ENCODE data around the gene ZCCHC17.

The ZCCHC17 gene

DNA sequence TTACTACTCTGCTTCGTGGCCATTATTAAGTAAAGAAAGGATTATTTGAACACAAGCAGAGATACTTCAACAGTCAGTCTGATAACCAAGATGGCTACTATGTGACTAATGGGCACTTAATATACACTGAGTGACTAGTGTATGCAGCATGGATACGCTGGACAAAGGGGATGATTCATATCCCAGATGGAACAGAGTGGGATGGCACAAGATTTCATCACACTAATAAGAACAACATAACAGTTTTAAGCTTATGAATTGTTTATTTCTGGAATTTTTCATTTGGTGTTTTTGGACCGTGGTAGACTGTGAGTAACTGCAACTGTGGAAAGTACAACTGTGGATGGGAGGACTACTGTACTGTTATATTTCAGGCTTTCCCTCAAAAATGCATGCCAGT, 9.4 kb downstream of the ZCCHC17 start:
- DNase-seq (ENCODE audit: low read depth), result peak; percentile 95

DNA sequence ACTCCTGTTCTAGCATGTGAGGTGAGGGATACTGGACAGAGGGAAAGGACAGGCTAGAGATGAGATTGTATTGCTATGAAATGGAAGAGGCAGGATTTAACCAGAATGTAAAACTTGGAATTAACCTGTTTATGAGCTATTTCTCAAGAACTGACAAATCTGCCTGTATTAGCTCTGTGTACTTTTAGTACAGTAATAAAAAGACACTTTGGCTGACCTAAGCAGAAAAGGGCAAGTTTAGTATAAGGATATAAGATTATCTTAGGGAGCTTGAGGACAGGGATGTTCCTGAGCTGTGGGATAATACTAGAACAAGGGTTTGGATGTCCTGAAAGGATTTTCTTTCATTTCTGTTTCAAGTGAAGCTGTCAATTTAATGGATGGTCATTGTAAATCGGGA, 11.2 kb downstream of the ZCCHC17 start:
- no peak for DNase-seq (ENCODE audit: low read depth)

DNA sequence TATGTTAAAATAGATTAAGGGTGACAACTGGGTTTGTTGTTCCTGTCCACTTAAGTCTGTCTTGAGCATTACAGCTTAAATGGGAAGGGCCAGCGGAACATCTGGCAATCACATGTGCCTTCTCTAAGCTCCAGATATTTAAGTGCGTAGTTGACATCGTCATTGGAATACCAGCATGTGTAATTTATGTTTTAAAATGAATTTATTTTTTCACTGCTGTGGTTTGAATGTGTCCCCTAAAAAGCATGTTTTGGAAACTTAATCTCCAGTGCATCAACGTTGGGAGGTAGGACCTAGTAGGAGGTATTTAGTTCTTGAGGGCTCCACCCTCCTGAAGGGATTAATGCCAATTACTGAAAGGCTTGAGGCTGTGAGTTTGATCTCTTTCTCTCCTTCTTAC, 13.4 kb downstream of the ZCCHC17 start:
- no peak for DNase-seq (ENCODE audit: low read depth)

DNA sequence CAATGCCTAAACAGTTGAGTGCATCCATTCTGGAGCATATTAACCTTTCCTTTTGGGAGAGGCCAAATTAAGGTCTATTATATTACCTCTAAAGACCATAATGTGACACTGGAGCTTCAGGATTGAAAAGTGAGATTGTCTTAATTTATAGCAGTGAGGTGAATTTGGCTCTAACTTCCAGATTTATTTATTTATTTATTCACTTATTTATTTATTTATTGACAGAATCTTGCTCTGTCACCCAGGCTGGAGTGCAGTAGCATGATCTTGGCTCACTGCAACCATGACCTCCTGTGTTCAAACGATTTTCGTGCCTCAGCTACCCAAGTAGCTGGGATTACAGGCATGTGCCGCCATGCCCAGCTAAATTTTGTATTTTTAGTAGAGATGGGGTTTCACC, 19.1 kb downstream of the ZCCHC17 start:
- no peak for DNase-seq (ENCODE audit: low read depth)

DNA sequence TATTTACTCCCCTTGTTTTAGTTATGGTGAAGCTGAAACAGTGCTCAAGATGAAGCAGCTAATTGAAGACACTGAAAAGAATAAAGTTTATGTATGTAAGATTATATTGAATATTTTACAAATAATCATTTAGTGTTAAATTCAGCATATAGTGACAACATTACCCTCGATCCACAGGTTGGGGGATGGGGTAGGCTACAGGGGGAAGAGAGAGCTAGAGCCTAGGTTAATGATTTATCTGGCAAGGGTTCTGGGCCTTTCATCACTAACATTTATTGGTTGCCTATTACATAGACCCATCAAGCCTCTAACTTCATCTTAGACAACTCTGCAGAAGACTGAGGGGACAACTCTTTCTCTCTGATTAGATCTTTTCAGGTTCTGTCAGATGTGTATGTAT, 21.3 kb downstream of the ZCCHC17 start:
- no peak for DNase-seq (ENCODE audit: low read depth)

DNA sequence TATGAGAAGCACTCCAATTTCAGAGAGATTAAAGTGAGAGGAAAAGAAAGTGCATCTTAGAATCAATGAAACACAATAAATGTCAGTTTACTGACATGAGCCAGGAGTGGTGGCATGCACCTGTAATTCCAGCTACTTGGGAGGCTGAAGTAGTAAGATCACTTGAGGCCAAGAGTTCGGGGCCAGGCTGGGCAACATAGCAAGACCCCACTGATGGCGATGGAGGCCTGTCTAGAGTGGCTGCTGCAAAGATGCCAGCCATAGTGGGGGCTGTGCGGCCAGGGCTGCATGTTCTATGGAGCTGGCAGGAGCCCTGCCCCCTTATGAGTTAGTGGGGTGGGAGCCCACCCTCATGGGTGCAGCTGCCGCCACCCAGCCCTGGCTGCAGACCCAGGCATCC, 27.3 kb downstream of the ZCCHC17 start:
- no peak for DNase-seq (ENCODE audit: low read depth)

DNA sequence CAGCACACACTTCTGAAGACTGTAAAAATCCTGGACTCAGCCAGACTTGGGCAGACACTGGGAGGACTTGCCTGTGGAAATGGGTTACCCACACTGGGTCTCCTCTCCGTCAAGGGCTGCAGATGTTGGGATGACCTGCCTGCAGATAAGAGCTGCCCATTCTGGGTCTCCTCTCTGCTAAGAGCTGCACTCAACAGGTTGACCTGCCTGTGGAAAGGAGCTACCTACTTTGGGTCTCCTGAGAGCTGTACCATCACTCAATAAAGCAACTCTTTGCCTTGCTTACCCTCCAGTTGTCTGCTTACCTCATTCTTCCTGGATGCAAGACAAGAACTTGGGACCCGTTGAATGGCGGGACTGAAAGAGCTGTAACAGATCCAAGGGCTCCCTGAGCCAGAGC, 28.2 kb downstream of the ZCCHC17 start:
- no peak for DNase-seq (ENCODE audit: low read depth)

DNA sequence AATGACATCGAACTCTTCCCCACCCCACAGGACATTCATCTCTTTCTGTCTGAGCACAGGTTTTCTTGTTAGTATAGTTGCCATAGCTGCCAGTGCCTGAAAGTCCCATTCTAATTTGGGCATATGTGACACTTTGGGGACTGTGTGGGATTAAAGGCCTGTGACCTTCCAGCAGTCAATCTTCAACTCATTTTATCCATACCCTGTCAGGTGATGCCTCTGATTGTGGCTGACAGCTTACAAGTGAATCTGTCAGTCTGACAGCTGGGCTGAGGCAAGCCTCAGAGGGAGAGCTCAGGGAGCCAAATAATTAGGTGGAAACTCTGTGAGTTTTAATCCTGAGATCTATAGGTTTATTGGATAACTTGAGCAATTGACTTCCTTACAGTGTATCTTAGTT, 29.6 kb downstream of the ZCCHC17 start:
- no peak for DNase-seq (ENCODE audit: low read depth)

DNA sequence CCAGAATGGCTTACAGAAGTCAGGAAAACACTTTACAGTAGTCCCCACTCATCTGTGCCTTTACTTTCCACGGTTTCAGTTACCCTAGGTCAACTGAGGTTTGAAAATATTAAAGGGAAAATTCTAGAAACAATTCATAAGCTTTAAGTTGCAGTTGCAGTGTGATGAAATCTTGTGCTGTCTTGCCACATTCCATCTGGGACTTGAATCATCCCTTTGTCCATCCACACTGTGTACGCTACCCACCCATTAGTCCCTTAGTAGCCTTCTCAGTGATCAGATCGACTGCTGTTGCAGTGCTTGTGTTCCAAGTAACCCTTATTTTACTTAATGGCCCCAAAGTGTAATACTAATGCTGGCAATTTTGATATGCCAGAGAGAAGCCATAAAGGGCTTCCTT, 30.5 kb downstream of the ZCCHC17 start:
- no peak for DNase-seq (ENCODE audit: low read depth)

DNA sequence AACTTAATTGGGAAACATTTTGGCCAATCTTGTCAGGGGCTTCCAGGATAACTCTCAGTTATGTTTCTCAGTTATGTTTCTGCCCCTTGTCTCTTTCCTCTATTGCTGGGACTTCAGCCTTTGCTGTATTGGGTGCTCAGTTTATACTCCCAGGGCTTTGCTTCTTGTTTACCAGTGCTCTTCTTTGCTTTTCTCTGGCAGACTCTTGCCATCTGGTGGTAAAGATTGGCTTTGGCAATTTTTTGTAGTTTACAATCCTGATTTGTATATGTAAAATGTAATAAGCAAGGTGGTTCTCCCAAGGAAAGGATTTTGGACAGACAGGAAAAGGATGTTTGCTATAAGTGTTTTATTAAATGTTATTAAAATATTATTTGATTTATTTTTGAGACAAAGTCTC, 38.2 kb downstream of the ZCCHC17 start:
- peak; percentile 54 for DNase-seq (ENCODE audit: low read depth)

DNA sequence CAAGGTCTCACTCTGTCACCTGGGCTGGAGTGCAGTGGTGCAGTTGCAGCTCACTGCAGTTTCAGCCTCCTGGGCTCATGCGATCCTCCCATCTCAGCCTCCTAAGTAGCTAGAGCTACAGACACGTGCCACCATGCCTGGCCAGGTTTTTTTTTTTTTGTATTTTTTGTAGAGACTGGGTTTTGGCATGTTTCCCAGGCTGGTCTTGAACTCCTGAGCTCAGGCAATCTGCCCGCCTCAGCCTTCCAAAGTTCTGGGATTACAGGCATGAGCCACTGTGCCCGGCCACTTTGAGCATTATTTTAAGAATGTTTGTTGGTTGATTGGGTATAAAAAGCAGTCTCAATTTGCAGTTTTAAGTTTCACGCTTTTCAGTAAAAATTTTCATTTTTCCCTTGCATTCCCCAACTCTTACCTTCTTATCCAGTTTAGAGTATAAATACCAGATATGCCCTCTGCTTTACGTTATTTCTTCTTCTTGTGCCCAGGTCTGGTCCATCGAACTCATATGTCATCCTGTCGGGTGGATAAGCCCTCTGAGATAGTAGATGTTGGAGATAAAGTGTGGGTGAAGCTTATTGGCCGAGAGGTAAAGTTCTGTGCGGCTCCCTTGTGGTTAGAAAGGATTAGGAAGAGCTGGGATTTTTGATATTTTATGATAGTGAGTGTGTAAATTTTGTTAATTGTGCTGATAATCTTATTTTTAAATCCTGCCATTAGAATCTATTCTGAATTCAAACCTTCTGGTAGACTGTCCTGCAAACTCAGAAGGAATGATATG, 40.0 kb downstream of the ZCCHC17 start:
- DNase-seq (ENCODE audit: low read depth), result no peak

DNA sequence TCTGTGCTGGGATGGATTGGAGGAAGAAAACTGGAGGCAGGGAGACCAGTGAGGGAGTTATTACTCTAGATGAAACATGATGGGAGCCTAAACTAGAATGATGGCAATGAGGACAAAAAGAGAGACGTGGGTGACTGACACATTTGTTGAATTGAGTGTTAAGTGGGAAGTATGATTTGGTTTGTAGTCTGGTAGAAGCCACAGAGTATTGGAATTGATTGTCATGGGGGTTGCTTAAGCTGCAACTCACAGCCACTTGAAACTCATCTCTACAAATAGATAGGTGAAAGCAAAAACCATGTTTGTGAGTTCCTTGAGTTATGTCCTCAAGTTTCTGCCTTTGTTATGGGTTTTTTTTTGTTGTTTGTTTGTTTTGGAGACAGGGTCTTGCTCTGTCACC, 47.7 kb downstream of the ZCCHC17 start:
- DNase-seq (ENCODE audit: low read depth), result no peak

DNA sequence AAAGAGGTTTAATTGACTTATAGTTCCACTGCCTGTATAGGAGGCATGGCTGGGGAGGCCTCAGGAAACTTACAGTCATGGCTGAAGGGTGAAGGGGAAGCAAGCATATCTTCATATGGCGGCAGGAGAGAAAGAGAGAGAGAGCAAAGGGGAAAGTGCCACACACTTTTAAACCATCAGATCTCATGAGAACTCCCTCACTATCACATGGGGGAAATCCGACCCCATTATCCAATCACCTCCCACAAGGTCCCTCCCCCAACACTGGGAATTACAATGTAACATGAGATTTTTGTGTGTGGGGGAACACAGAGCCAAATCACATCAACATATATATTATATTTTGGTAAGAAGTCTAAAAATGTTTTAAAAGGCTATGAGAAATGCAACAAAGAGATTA, 48.8 kb downstream of the ZCCHC17 start:
- DNase-seq (ENCODE audit: low read depth), result no peak

DNA sequence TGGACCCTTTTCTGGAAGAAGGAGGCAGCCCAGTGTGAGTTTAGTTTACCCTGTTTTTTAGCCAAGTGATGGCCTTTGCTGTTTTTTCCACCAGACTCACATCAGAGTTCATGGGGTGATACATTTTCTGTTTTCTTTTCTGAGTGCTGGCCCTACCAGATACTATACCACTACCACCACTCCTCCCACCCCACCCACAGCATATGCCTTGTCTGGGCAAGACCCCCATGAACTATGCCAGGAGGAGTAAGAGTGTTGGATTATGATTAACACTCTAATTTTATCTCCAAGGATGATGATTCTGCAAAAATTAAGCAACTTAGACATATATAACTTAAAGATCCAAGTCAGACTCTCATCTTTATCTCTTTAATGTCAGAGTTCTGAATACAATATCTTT, 50.0 kb downstream of the ZCCHC17 start:
- DNase-seq (ENCODE audit: low read depth), result no peak

DNA sequence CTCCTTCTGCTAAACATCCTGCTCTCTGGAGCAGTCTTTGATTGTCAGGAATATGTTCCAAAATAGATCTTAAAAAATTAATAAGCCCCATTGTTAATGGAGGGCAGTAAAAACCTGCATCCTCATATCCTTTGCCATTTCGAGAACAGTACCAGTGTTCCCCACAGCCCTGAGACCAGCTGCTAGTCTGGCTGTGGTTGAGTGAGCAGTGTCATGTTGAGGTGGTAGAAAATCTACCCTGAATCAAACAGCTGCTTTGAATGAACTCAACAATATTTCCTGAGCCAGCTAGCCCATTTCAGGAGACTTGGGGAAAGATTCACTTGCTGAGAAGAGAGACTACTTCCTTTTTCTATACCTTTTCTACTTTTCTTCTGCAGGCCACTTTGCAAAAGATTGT, 51.6 kb downstream of the ZCCHC17 start:
- no peak for DNase-seq (ENCODE audit: low read depth)

DNA sequence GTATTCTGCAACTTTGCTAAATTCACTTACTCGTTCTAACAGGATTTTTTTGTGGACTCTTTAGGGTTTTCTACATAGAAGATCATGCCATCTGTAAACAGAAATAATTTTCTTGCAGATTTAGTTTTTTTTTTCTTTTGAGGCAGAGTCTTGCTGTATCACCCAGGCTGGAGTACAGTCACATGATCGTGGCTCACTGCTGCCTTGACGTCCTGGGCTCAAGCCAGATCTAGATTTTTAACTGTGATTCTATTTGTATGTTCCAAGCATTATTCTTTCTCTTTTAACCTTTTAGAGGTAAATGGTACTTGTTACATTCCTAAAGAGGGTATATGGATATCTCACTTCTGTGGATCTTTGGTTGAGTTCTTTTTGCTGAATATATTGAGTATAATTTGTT, 57.5 kb downstream of the ZCCHC17 start:
- DNase-seq (ENCODE audit: low read depth), result no peak

DNA sequence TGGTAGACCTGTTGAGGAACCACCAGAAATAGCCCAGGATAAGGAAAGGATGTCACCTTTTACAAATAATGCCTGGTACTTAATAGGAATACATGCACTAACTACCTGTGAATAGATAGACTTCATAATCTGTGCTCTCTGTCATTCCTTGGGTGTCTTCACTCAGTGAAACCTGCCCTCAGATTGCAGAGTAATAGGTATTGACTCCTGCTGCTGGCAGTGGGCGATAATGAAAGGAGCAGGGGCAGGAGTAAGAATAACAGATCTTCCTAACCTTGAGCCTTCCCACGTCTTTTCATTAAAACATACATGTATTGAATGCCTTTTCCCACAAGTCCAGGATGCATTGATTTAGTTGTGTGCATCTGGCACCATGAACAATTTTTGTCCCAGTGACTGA, 59.6 kb downstream of the ZCCHC17 start:
- DNase-seq (ENCODE audit: low read depth), result no peak

DNA sequence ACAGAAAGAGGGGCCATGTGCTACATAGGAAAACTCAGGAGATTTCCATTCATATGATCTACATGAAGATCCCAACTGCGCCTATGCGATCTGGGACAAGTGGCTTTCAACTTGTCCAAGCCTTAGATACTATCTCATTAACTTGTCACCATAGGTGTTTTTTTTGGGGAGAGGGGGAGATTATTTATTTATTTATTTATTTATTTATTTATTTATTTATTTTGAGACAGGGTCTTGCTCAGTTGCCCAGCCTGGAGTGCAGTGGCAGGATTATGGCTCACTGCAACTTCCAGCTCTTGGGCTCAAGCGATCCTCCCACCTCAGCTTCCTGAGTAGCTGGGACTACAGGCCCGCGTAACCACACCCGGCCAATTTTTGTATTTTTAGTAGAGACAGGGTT, 64.8 kb downstream of the ZCCHC17 start:
- no peak for DNase-seq (ENCODE audit: low read depth)

DNA sequence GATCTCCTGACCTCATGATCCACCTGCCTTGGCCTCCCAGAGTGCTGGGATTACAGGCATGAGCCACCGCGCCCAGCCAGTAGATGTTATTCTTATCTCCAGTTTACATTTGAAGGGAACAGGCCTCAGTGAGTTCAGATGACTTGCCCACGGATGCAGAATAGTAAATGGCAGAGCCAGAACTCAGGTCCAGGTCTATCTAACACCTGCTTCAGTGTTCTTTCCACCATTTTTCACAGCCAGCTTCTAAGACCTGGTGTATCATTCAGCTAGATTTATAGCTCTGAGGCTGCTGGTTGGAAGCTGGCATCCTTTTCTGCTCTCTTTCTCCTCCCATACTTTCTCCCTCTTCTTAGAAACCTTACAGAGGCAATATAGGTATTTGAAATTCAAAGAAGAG, 65.2 kb downstream of the ZCCHC17 start:
- DNase-seq (ENCODE audit: low read depth), result no peak

DNA sequence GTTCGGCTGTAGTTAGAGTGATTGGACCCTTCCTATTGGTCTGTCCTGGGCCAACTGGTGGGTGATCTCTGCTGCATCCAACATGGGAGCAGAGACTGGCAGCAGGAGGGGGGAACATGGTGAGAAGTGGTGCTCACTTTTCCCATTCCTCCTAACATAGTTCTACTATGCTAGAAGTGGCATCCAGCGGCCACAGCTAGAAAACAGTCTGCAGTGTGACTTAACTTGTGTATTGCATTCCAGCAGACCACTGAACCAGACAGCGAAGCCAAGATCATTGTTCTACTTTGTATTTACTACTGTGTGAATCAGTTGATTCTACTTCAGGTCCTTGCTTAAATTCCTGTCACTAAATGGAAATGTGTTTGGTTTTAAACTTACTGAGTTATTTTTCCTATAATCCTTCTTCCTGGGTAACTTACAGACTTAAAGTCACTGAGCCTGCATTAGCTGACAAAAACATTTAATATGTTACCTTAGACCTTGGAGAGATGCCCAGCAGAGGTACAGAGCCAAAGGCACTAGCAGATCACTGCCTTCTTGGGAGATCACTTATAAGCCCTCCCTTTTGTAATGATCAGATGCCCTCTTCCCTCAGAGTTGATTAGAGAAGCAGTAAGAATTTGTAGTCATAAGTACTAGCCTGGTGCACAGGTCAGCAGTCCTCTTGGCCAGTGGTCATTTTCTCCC, 67.9 kb downstream of the ZCCHC17 start:
- no peak for DNase-seq (ENCODE audit: low read depth)

DNA sequence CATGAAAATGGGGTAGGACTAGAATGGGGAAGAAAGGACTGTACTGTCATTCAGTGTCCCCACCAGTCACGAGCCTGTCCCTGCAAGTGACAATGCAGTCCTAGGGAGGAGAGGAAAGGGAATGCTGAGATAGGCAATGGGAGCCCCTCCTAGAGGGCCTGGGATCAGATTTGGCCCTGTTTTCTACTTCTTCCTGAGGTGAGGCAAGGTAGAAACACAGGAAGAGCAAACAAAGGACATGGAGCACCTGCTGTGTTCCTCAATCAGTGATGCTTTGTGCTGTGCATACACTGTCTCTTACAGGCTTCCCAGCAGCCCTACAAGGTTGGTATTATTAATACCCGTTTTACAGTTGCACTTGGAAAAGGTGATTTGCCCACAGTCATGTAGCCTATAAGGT, 70.0 kb downstream of the ZCCHC17 start:
- DNase-seq (ENCODE audit: low read depth), result no peak

DNA sequence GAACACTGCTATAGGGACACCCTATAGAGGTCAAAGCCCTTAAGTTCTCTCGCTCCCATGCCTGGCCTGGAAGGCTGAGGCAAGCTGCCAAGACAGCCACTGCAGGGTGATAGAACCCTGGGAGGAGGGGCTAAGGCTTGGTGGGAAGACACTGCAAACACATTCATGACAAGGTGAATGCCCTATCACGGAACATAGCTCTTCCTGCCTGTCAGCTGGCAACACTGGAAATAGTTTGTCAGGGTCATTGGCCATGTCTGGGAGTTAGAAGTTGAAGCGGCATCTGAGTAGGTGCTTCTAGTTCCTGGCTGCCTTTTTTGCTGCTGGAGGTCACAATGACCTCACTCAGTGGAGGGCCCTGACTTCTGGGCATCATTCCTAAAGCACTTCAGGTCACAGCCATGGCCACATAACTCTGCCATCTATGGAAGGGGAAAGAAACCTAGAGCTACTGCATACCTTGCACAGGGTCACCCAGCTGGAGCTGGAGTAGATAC, 71.8 kb downstream of the ZCCHC17 start:
- DNase-seq (ENCODE audit: low read depth), result no peak

DNA sequence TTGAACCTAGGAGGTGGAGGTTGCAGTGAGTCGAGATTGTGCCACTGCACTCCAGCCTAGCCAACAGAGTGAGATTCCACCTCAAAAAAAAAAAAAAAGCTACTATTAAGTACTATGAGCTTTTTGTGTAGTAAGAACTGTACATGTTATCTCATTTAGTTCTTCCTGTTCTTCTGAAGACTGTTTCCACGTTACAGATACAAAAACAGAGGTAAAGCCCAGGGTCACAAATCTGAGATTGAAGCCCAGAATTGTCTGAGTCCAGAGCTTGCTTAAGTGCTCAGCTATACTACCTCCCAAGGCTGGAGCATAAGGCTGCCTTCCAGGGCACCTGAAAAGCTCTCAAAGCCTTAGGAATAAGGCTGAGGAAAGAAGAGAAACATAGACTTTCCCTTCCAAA, 73.2 kb downstream of the ZCCHC17 start:
- no peak for DNase-seq (ENCODE audit: low read depth)

DNA sequence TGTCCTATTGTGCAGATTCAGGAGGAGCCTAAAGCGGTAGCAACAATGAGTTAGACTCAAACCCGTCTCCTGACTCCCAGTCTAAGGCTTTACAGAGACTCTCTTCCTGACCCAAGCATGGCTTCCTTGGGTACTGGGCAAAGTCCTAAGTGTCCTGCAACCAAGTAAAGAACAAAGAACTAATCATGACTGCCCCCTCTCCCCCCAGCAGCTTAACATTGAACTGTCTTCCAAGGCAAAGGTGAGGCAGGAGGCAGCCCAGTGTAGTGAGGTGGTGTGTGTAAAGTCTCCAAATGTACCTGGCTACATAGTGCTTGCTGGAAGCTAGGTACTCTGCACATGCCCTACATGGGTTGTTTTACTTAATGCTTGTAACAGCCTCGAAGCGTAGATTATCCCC, 73.7 kb downstream of the ZCCHC17 start:
- no peak for DNase-seq (ENCODE audit: low read depth)

Data from ELR (cell line).